ENCODE results near the gene KLF9. TPM values are rescaled to one million over a fixed set of nuclear protein-coding genes. Genes with fewer than 3 reads are reported as not detected.
A peak's percentile ranks its signal among the peaks of the same experiment; 100 is the strongest.

The KLF9 gene
- total and polyA plus RNA-seq, 2 donors (not counting 1 experiment from before 2014, with no cell fraction given), result 27.0 to 27.6 TPM

GRCh38 chr9:70389621-70390266 lies 24.7 kb downstream of the KLF9 start:
- H3K9ac ChIP-seq (ENCODE audit: insufficient read depth, low read length), result no peak overlapping the region
- no peak overlapping the region for H2AFZ ChIP-seq (ENCODE audit: low read length)
- H3K27me3 ChIP-seq (ENCODE audit: control insufficient read depth, insufficient read depth, low read length), result no peaks in the 10 kb centered on the region
- H3K4me3 ChIP-seq (replicated peaks in 1 of 4; ENCODE audit: control extremely low read depth in 1 of 4, insufficient read depth in 1 of 4, low read depth in 3 of 4, low read length in 4 of 4), result no peak overlapping the region
- H3K4me1 ChIP-seq (ENCODE audit: control insufficient read depth, extremely low read depth, insufficient read depth, low read length), result peaks cover 3% of the 10 kb centered on the region
- no peaks in the 10 kb centered on the region for H3K9me3 ChIP-seq (ENCODE audit: control insufficient read depth, insufficient read depth, low read depth, low read length)
- H3K27ac ChIP-seq (ENCODE audit: insufficient read depth, low read length), result no peak overlapping the region
- no peak overlapping the region for H3K4me2 ChIP-seq (ENCODE audit: extremely low read depth, insufficient read depth, low read length)
- peak; percentile 57 to 62 for DNase-seq (ENCODE audit: low read depth in 2 of 2)
- H3K79me2 ChIP-seq (ENCODE audit: control insufficient read depth, insufficient read depth, low read length), result peaks cover 9% of the 10 kb centered on the region
- peaks cover 4% of the 10 kb centered on the region for H4K20me1 ChIP-seq (ENCODE audit: control insufficient read depth, extremely low read depth, insufficient read depth, low read length)
- H3K36me3 ChIP-seq (ENCODE audit: control insufficient read depth, insufficient read depth, low read length), result no peaks in the 10 kb centered on the region
- TF ChIP-seq CTCF (conservative IDR thresholded peaks at IDR 0.05 in 1 of 2, IDR thresholded peaks at IDR 0.05 in 1 of 2; ENCODE audit: low read depth in 1 of 2, low read length in 2 of 2), result no peak
- TF ChIP-seq EZH2 (IDR thresholded peaks at IDR 0.05; ENCODE audit: low read length, missing control alignments), result no peak

- DNase-seq (ENCODE audit: low read depth in 2 of 2), result no peak
- H4K20me1 ChIP-seq (ENCODE audit: control insufficient read depth, extremely low read depth, insufficient read depth, low read length), result peaks cover 4% of the 10 kb centered on the region
- TF ChIP-seq CTCF (conservative IDR thresholded peaks at IDR 0.05 in 1 of 2, IDR thresholded peaks at IDR 0.05 in 1 of 2; ENCODE audit: low read depth in 1 of 2, low read length in 2 of 2) (no peak), EZH2 (IDR thresholded peaks at IDR 0.05; ENCODE audit: low read length, missing control alignments) (no peak)
- no peak overlapping the region for H3K4me3 ChIP-seq (replicated peaks in 1 of 4; ENCODE audit: control extremely low read depth in 1 of 4, insufficient read depth in 1 of 4, low read depth in 3 of 4, low read length in 4 of 4)
- H3K9ac ChIP-seq (ENCODE audit: insufficient read depth, low read length), result no peak overlapping the region
- H3K79me2 ChIP-seq (ENCODE audit: control insufficient read depth, insufficient read depth, low read length), result peaks cover 8% of the 10 kb centered on the region
- no peak overlapping the region for H3K4me2 ChIP-seq (ENCODE audit: extremely low read depth, insufficient read depth, low read length)
- H3K27me3 ChIP-seq (ENCODE audit: control insufficient read depth, insufficient read depth, low read length), result no peaks in the 10 kb centered on the region
- H3K36me3 ChIP-seq (ENCODE audit: control insufficient read depth, insufficient read depth, low read length), result no peaks in the 10 kb centered on the region
- H3K4me1 ChIP-seq (ENCODE audit: control insufficient read depth, extremely low read depth, insufficient read depth, low read length), result peaks cover 3% of the 10 kb centered on the region
- no peaks in the 10 kb centered on the region for H3K9me3 ChIP-seq (ENCODE audit: control insufficient read depth, insufficient read depth, low read depth, low read length)
- no peak overlapping the region for H2AFZ ChIP-seq (ENCODE audit: low read length)
- no peak overlapping the region for H3K27ac ChIP-seq (ENCODE audit: insufficient read depth, low read length)
These were observed 25.3 kb downstream of the KLF9 start for GRCh38 chr9:70389188-70389587.

GRCh38 chr9:70387663-70388062 lies 26.8 kb downstream of the KLF9 start:
- peaks cover 3% of the 10 kb centered on the region for H3K4me1 ChIP-seq (ENCODE audit: control insufficient read depth, extremely low read depth, insufficient read depth, low read length)

More at GRCh38 chr9:70387663-70388062, 26.8 kb downstream of the KLF9 start:
- H3K9me3 ChIP-seq (ENCODE audit: control insufficient read depth, insufficient read depth, low read depth, low read length), result no peaks in the 10 kb centered on the region
- peaks cover 6% of the 10 kb centered on the region for H3K79me2 ChIP-seq (ENCODE audit: control insufficient read depth, insufficient read depth, low read length)
- no peak overlapping the region for H3K4me2 ChIP-seq (ENCODE audit: extremely low read depth, insufficient read depth, low read length)
- H3K4me3 ChIP-seq (replicated peaks in 1 of 4; ENCODE audit: control extremely low read depth in 1 of 4, insufficient read depth in 1 of 4, low read depth in 3 of 4, low read length in 4 of 4), result no peak overlapping the region
- DNase-seq (ENCODE audit: low read depth in 2 of 2), result no peak
- H2AFZ ChIP-seq (ENCODE audit: low read length), result no peak overlapping the region
- H3K27ac ChIP-seq (ENCODE audit: insufficient read depth, low read length), result no peak overlapping the region
- no peaks in the 10 kb centered on the region for H3K36me3 ChIP-seq (ENCODE audit: control insufficient read depth, insufficient read depth, low read length)
- peaks cover 4% of the 10 kb centered on the region for H4K20me1 ChIP-seq (ENCODE audit: control insufficient read depth, extremely low read depth, insufficient read depth, low read length)
- TF ChIP-seq CTCF (conservative IDR thresholded peaks at IDR 0.05 in 1 of 2, IDR thresholded peaks at IDR 0.05 in 1 of 2; ENCODE audit: low read depth in 1 of 2, low read length in 2 of 2) (no peak), EZH2 (IDR thresholded peaks at IDR 0.05; ENCODE audit: low read length, missing control alignments) (no peak)
- no peaks in the 10 kb centered on the region for H3K27me3 ChIP-seq (ENCODE audit: control insufficient read depth, insufficient read depth, low read length)
- H3K9ac ChIP-seq (ENCODE audit: insufficient read depth, low read length), result no peak overlapping the region

Measured in fibroblast of lung (primary cell).